Upper lobe of right lung (tissue), 1 donor: ENCODE measurements around the gene NKD1. TPM values are rescaled to one million over a fixed set of nuclear protein-coding genes. Genes with fewer than 3 reads are reported as not detected.

Source experiments
- ATAC-seq: fragments of 200-7000 bp; cut with Tn5 transposase; one replicate; pipeline ENCODE4 v1.9.1; 2020; ENCODE audit warnings: mild to moderate bottlenecking, moderate library complexity
- DNase-seq: peaks from one replicate; pipeline ENCODE4 v3.0.0-alpha.2; 2020
- H3K27ac ChIP-seq: fragments of 200-600 bp; one replicate; pipeline ENCODE4 v1.8.0; 2022
- H3K27me3 ChIP-seq: fragments of 200-600 bp; one replicate; pipeline ENCODE4 v1.8.0; 2022; ENCODE audit warnings: mild to moderate bottlenecking
- H3K36me3 ChIP-seq: fragments of 200-600 bp; one replicate; pipeline ENCODE4 v1.8.0; 2022
- H3K4me1 ChIP-seq: fragments of 200-600 bp; one replicate; pipeline ENCODE4 v1.8.0; 2022
- H3K4me3 ChIP-seq: fragments of 200-600 bp; one replicate; pipeline ENCODE4 v1.8.0; 2022; ENCODE audit warnings: mild to moderate bottlenecking
- H3K9me3 ChIP-seq: fragments of 200-600 bp; one replicate; pipeline ENCODE4 v1.8.0; 2022
- CTCF ChIP-seq: fragments of 200-600 bp; IDR thresholded peaks from one replicate; pipeline ENCODE4 v1.8.0; 2022; ENCODE audit warnings: antibody characterized with exemption
- intact Hi-C: fragments of 100-400 bp; cut with DNase I; formaldehyde crosslinking; loops from one replicate; pipeline ENCODE4 v1.11.0; 2022
- total RNA-seq: library from RNA; stranded (reverse); fragmentation: NEBNext Ultra II Directional; extraction: Animal tissue kit (Norgen Biotek cat#: 25700); gene quantifications from one replicate; pipeline ENCODE4 v1.2.1, GENCODE V29; 2021
- donor health status: DM: no; HTN: yes; CAD: no; lungs with severe emphysema.

NKD1 gene
- total RNA-seq, 1 donor from 2014 or later: 47.2 TPM

GRCh38 chr16:50595859-50596258 lies 47.7 kb downstream of the NKD1 start:
- no peaks in the 10 kb centered on the region for H3K9me3 ChIP-seq
- no peak overlapping the region for H3K4me3 ChIP-seq
- no peaks in the 10 kb centered on the region for H3K27me3 ChIP-seq
- no peak overlapping the region for H3K27ac ChIP-seq
- DNase-seq: no peak
- no peak for TF ChIP-seq CTCF
- H3K4me1 ChIP-seq: peaks cover 18% of the 10 kb centered on the region
- no peak for ATAC-seq
- H3K36me3 ChIP-seq: no peaks in the 10 kb centered on the region
- intact Hi-C loops: no loop called here

GRCh38 chr16:50596762-50597450 lies 48.7 kb downstream of the NKD1 start:
- Histone ChIP-seq H3K4me3 (no peak overlapping the region), H3K9me3 (no peaks in the 10 kb centered on the region), H3K4me1 (peaks cover 20% of the 10 kb centered on the region), H3K27ac (no peak overlapping the region), H3K27me3 (no peaks in the 10 kb centered on the region), H3K36me3 (no peaks in the 10 kb centered on the region)
- ATAC-seq (no peak), DNase-seq (no peak)
- intact Hi-C loops: no loop called here
- no peak for TF ChIP-seq CTCF

- H3K27me3 ChIP-seq: no peaks in the 10 kb centered on the region
- TF ChIP-seq CTCF: no peak
- no peaks in the 10 kb centered on the region for H3K9me3 ChIP-seq
- DNase-seq (no peak), ATAC-seq (no peak)
- peaks cover 24% of the 10 kb centered on the region for H3K4me1 ChIP-seq
- intact Hi-C loops: no loop called here
- H3K4me3 ChIP-seq: no peak overlapping the region
- H3K36me3 ChIP-seq: no peaks in the 10 kb centered on the region
- no peak overlapping the region for H3K27ac ChIP-seq
Measured at GRCh38 chr16:50597563-50598255, 49.5 kb downstream of the NKD1 start.

- TF ChIP-seq CTCF: no peak
- ATAC-seq (no peak), DNase-seq (no peak)
- intact Hi-C loops: no loop called here
- H3K9me3 ChIP-seq: no peaks in the 10 kb centered on the region
- no peaks in the 10 kb centered on the region for H3K27me3 ChIP-seq
- peaks cover 30% of the 10 kb centered on the region for H3K4me1 ChIP-seq
- H3K36me3 ChIP-seq: no peaks in the 10 kb centered on the region
- H3K27ac ChIP-seq: no peak overlapping the region
- H3K4me3 ChIP-seq: no peak overlapping the region
Measured at GRCh38 chr16:50598256-50598894, 50.2 kb downstream of the NKD1 start.

- Histone ChIP-seq H3K4me3 (no peak overlapping the region), H3K36me3 (no peaks in the 10 kb centered on the region), H3K9me3 (no peaks in the 10 kb centered on the region), H3K27ac (no peak overlapping the region), H3K27me3 (no peaks in the 10 kb centered on the region), H3K4me1 (peaks cover 36% of the 10 kb centered on the region)
- intact Hi-C loops: no loop called here
- DNase-seq (no peak), ATAC-seq (no peak)
- TF ChIP-seq CTCF: no peak
Measured at GRCh38 chr16:50598936-50599361, 50.8 kb downstream of the NKD1 start.
